GM23338 (cell line): ENCODE results near the gene ZNF415. TPM values are rescaled to one million over a fixed set of nuclear protein-coding genes. Genes with fewer than 3 reads are reported as not detected.

ENCODE experiments used
- ATAC-seq: fragments of 200-7000 bp; cut with Tn5 transposase; 3 replicates; pipeline ENCODE4 v1.9.1; 2020
- DNase-seq: peaks from one replicate; pipeline ENCODE4 v3.0.0-alpha.2; 2015; ENCODE audit warnings: low spot score
- H2AFZ ChIP-seq: fragments of 200-600 bp; sonication (generic); 2 replicates; pipeline ENCODE4 v1.8.0; 2016; ENCODE audit warnings: antibody characterized with exemption, mild to moderate bottlenecking, moderate library complexity
- H3F3A ChIP-seq: fragments of 200-600 bp; sonication (generic); replicated peaks from 2 replicates; pipeline ENCODE4 v1.8.0; 2017; ENCODE audit warnings: antibody characterized with exemption, mixed run types, low read depth
- H3K27ac ChIP-seq: fragments of 200-600 bp; sonication (generic); 2 replicates; pipeline ENCODE4 v1.6.1; 2016; ENCODE audit warnings: low read depth
- H3K27me3 ChIP-seq: fragments of 200-600 bp; sonication (generic); 2 replicates; pipeline ENCODE4 v1.8.0; 2016; ENCODE audit warnings: mild to moderate bottlenecking, mixed run types, moderate library complexity; ENCODE audit not compliant: insufficient read depth
- H3K36me3 ChIP-seq: fragments of 200-600 bp; sonication (generic); 2 replicates; pipeline ENCODE4 v1.8.0; 2016; ENCODE audit warnings: mild to moderate bottlenecking; ENCODE audit not compliant: insufficient read depth
- H3K4me1 ChIP-seq: fragments of 200-600 bp; sonication (generic); 2 replicates; pipeline ENCODE4 v1.8.0; 2016; ENCODE audit warnings: mild to moderate bottlenecking, moderate library complexity; ENCODE audit not compliant: insufficient read depth
- H3K4me2 ChIP-seq: fragments of 200-600 bp; sonication (generic); 2 replicates; pipeline ENCODE4 v1.7.1; 2017; ENCODE audit warnings: mixed run types
- H3K4me3 ChIP-seq: fragments of 200-600 bp; sonication (generic); 2 replicates; pipeline ENCODE4 v1.6.1; 2016; ENCODE audit warnings: mixed run types
- H3K79me2 ChIP-seq: fragments of 200-600 bp; sonication (generic); replicated peaks from 2 replicates; pipeline ENCODE4 v1.8.0; 2017; ENCODE audit warnings: mild to moderate bottlenecking; ENCODE audit not compliant: insufficient read depth
- H3K9me2 ChIP-seq: fragments of 200-600 bp; sonication (generic); 2 replicates; pipeline ENCODE4 v1.8.0; 2017; ENCODE audit not compliant: insufficient read depth
- H4K20me1 ChIP-seq: fragments of 200-600 bp; sonication (generic); replicated peaks from 2 replicates; pipeline ENCODE4 v1.8.0; 2017; ENCODE audit warnings: mild to moderate bottlenecking; ENCODE audit not compliant: insufficient read depth
- H3K27ac Mint-ChIP-seq: 2 replicates; pipeline ENCODE4 v1.8.0; 2020; ENCODE audit warnings: inconsistent platforms, mild to moderate bottlenecking, moderate library complexity, mixed read lengths
- H3K27me3 Mint-ChIP-seq: 3 replicates; pipeline ENCODE4 v1.8.0; 2022; ENCODE audit warnings: low read depth, mild to moderate bottlenecking, moderate library complexity, mixed read lengths, inconsistent platforms; ENCODE audit not compliant: insufficient read depth, poor library complexity
- H3K36me3 Mint-ChIP-seq: 3 replicates; pipeline ENCODE4 v1.8.0; 2021; ENCODE audit warnings: low read depth, mild to moderate bottlenecking, inconsistent platforms, moderate library complexity, mixed read lengths
- H3K4me1 Mint-ChIP-seq: 3 replicates; pipeline ENCODE4 v1.8.0; 2020; ENCODE audit warnings: mild to moderate bottlenecking, inconsistent platforms, mixed read lengths
- H3K4me3 Mint-ChIP-seq: 3 replicates; pipeline ENCODE4 v1.8.0; 2021; ENCODE audit warnings: moderate library complexity, mild to moderate bottlenecking, inconsistent platforms, mixed read lengths
- H3K9me3 Mint-ChIP-seq: 3 replicates; pipeline ENCODE4 v1.8.0; 2020; ENCODE audit warnings: moderate library complexity, mild to moderate bottlenecking, inconsistent platforms, mixed read lengths
- CREB1 ChIP-seq: fragments of 250-450 bp; sonication (Bioruptor Pico); IDR thresholded peaks from 2 replicates; pipeline ENCODE4 v1.5.0; 2020; ENCODE audit warnings: low read depth, mild to moderate bottlenecking, moderate library complexity
- CTCF ChIP-seq, 2 experiments: fragments of 200-600 bp in 1 of 2; sonication (generic) in 1 of 2; conservative IDR thresholded peaks; 2 replicates each; pipeline versions ENCODE4 v1.5.1 to v1.6.1; 2016 to 2017; ENCODE audit warnings: antibody characterized with exemption in 2 of 2, low read depth in 2 of 2, mild to moderate bottlenecking in 2 of 2, moderate library complexity in 1 of 2
- EZH2phosphoT487 ChIP-seq: fragments of 200-600 bp; sonication (generic); IDR thresholded peaks from one replicate; pipeline ENCODE4 v1.8.1; 2018; ENCODE audit warnings: antibody characterized with exemption; ENCODE audit not compliant: unreplicated experiment
- JUNB ChIP-seq: IDR thresholded peaks from one replicate; pipeline ENCODE4 v1.6.1; 2016; ENCODE audit warnings: antibody characterized with exemption; ENCODE audit not compliant: unreplicated experiment
- POLR2AphosphoS5 ChIP-seq: IDR thresholded peaks from 2 replicates; pipeline ENCODE4 v1.6.1; 2016; ENCODE audit warnings: antibody characterized with exemption, low read depth
- STAT1 ChIP-seq: IDR thresholded peaks from one replicate; pipeline ENCODE4 v1.6.1; 2016; ENCODE audit warnings: antibody characterized with exemption; ENCODE audit not compliant: unreplicated experiment
- ZNF114 ChIP-seq: fragments of 250-450 bp; sonication (Bioruptor Pico); IDR thresholded peaks from 2 replicates; pipeline ENCODE4 v1.5.0; 2020; ENCODE audit warnings: mild to moderate bottlenecking, moderate library complexity
- ZNF331 ChIP-seq: fragments of 250-450 bp; sonication (Bioruptor Pico); IDR thresholded peaks from 2 replicates; pipeline ENCODE4 v1.5.0; 2020; ENCODE audit warnings: low read depth, mild to moderate bottlenecking, moderate library complexity
- polyA plus RNA-seq: library from polyadenylated mRNA; unstranded; fragments of >200 nt; fragmentation: Nextera tagmentation; extraction: Ambion mirVana; gene quantifications from 2 replicates; pipeline ENCODE4 v1.2.1, GENCODE V29; 2016
- total RNA-seq: library from RNA; depleted of rRNA; stranded (reverse); fragments of >200 nt; shearing (Covaris generic); gene quantifications from 2 replicates; pipeline ENCODE4 v1.2.3, GENCODE V29; 2014
- TF ChIP-seq, protein P1 (sequence below): IDR thresholded peaks from 2 replicates; pipeline ENCODE4 v1.6.1; 2016; ENCODE audit warnings: antibody characterized with exemption

Gene ZNF415
- total and polyA plus RNA-seq, 2 experiments from 2014 or later: 9.2 to 9.3 TPM

DNA sequence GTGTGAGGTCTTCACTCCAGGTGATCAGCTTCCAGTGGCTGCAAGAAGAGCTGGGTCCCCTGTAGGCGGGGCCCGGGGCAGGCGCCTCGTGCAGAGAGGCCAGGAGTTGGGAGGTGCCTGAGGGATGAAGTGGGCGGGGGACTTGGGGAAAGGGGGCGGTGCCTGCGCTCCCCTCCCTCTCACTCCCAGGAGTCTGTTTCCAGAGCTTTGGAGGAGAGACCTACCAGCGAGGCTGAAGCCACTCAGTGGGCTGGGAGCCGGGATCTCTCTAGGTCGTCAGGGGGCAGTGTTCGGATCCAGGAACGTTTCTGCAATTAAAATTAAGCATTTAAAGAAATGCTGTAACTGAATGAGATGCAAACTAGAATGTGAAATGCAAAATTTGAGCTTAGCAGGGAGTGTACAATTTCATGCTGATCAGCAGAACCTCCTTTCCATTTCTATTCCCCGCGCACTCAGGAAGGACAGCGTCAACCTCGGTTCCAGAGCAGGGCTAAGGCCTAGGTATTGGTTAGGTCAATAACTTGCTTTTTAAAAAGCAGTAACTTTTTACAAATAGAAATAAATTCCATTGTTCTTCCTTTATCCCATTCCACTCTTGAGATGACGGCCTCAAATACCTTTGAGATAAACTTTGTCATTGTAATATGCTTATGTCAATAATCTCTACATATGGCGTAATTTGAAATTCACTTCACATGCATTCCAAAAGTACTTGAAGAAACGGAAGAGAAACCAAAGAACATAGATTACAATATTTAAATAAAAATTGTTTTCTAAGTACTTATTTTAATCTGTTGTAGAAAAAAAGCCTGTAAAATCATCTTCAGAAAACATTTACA is 41.1 kb downstream of the ZNF415 start:
- H3K9me2 ChIP-seq: no peaks in the 10 kb centered on the region
- no peak overlapping the region for H2AFZ ChIP-seq
- H4K20me1 ChIP-seq: peaks cover 4% of the 10 kb centered on the region; the same call in 1 of the 2 replicates
- H3K36me3 ChIP-seq: peaks cover 11% of the 10 kb centered on the region; the same call in 1 of the 2 replicates
- peaks cover 27% of the 10 kb centered on the region for H3K79me2 ChIP-seq
- Mint-ChIP-seq H3K9me3 (no peaks in the 10 kb centered on the region), H3K27ac (no peak overlapping the region), H3K36me3 (peaks cover 26% of the 10 kb centered on the region), H3K27me3 (peaks cover 10% of the 10 kb centered on the region), H3K4me1 (peaks cover 25% of the 10 kb centered on the region), H3K4me3 (no peak overlapping the region)
- H3F3A ChIP-seq: 0 out of 2 replicates have a peak, but pooled peaks cover 3% of the 10 kb centered on the region
- no peaks in the 10 kb centered on the region for H3K27me3 ChIP-seq
- peaks cover 23% of the 10 kb centered on the region for H3K4me1 ChIP-seq
- no peak for TF ChIP-seq CREB1 (CRISPR knock-in tag)
- no peak for TF ChIP-seq POLR2AphosphoS5
- TF ChIP-seq CTCF (conservative IDR thresholded peaks at IDR 0.05; ENCODE audit: low read depth in 2 of 2): peak; percentile 56 to 67
- peak; percentile 90 for ATAC-seq
- no peak overlapping the region for H3K27ac ChIP-seq
- no peak overlapping the region for H3K4me2 ChIP-seq
- peak; percentile 95 for DNase-seq
- H3K4me3 ChIP-seq: no peak overlapping the region

GRCh38 chr19:53088091-53088490 is 44.6 kb downstream of the ZNF415 start:
- Mint-ChIP-seq H3K4me3 (no peak overlapping the region), H3K27ac (no peak overlapping the region), H3K27me3 (peaks cover 7% of the 10 kb centered on the region), H3K9me3 (no peaks in the 10 kb centered on the region), H3K36me3 (peaks cover 55% of the 10 kb centered on the region), H3K4me1 (peaks cover 6% of the 10 kb centered on the region)
- Histone ChIP-seq H3K36me3 (peaks cover 16% of the 10 kb centered on the region; the same call in 1 of the 2 replicates), H4K20me1 (no peaks in the 10 kb centered on the region; the same call in 1 of the 2 replicates), H2AFZ (no peak overlapping the region), H3K4me1 (peaks cover 7% of the 10 kb centered on the region; the same call in 1 of the 2 replicates), H3F3A (no peaks in the 10 kb centered on the region), H3K27ac (no peak overlapping the region), H3K27me3 (no peaks in the 10 kb centered on the region), H3K79me2 (peaks cover 10% of the 10 kb centered on the region), H3K4me3 (no peak overlapping the region), H3K4me2 (no peak overlapping the region), H3K9me2 (no peaks in the 10 kb centered on the region)
- DNase-seq: no peak
- ATAC-seq: no peak
- TF ChIP-seq STAT1 (no peak), CREB1 (CRISPR knock-in tag) (no peak), EZH2phosphoT487 (no peak), JUNB (no peak), CTCF (conservative IDR thresholded peaks at IDR 0.05; ENCODE audit: low read depth in 2 of 2) (no peak), ZNF114 (no peak), ZNF331 (CRISPR knock-in tag) (no peak)
- TF ChIP-seq, protein P1, sequence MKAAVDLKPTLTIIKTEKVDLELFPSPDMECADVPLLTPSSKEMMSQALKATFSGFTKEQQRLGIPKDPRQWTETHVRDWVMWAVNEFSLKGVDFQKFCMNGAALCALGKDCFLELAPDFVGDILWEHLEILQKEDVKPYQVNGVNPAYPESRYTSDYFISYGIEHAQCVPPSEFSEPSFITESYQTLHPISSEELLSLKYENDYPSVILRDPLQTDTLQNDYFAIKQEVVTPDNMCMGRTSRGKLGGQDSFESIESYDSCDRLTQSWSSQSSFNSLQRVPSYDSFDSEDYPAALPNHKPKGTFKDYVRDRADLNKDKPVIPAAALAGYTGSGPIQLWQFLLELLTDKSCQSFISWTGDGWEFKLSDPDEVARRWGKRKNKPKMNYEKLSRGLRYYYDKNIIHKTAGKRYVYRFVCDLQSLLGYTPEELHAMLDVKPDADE: no peak
